H1 (cell line): Measurements from ENCODE around the gene EAPP. TPM values are rescaled to one million over a fixed set of nuclear protein-coding genes. Genes with fewer than 3 reads are reported as not detected.

ENCODE experiments used
- GTF2F1 ChIP-seq: IDR thresholded peaks from 2 replicates; pipeline ENCODE4 v1.6.1; 2012; ENCODE audit warnings: low read depth, low read length, improper control_type of control experiment, borderline replicate concordance
- RFX5 ChIP-seq: IDR thresholded peaks from 2 replicates; pipeline ENCODE4 v1.6.1; 2011; ENCODE audit warnings: low read depth, low read length, improper control_type of control experiment, borderline replicate concordance
- TAF1 ChIP-seq: IDR thresholded peaks from 2 replicates; pipeline ENCODE4 v1.6.1; 2011; ENCODE audit warnings: mild to moderate bottlenecking, low read depth, low read length
- YY1 ChIP-seq: IDR thresholded peaks from 2 replicates; pipeline ENCODE4 v1.6.1; 2011; ENCODE audit warnings: low read depth, mild to moderate bottlenecking, low read length
- polyA plus RNA-seq, 7 experiments: library from polyadenylated mRNA; depleted of rRNA in 3 of 7; stranded (reverse) in 5 of 7; unstranded in 2 of 7; fragments of >200 nt in 5 of 7; fragments of 200-250 nt in 2 of 7; gene quantifications; 1 replicate in 5 of 7; 2 replicates in 1 of 7; 4 replicates in 1 of 7; pipeline versions ENCODE4 v1.2.1 to v1.2.3, GENCODE V29; 2011 to 2013; ENCODE audit warnings: missing spikeins in 2 of 7, mixed read lengths in 2 of 7
- total RNA-seq: library from RNA; stranded (reverse); fragmentation: NEBNext Ultra II Directional; extraction: Animal tissue kit (Norgen Biotek cat#: 25700); gene quantifications from 2 replicates; pipeline ENCODE4 v1.2.1, GENCODE V29; 2021

Gene EAPP
- total and polyA plus RNA-seq, 2 of the 8 experiments (the other 6 are each of a cell fraction or from before 2014, with no cell fraction given): 18.3 to 28.7 TPM

- TF ChIP-seq RFX5: no peak
- TF ChIP-seq YY1: no peak
- no peak for TF ChIP-seq GTF2F1
- no peak for TF ChIP-seq TAF1
These were observed 64.3 kb downstream of the EAPP start (continued) for GRCh38 chr14:34475163-34475562.
